NCI-H2081 treated with DMSO at 0.1 percent for 48 hours (cell line): ENCODE results near the gene TRIL.

Experiments used
- DNase-seq: peaks from one replicate; lab custom pipeline; 2025; lab: John Stamatoyannopoulos, UW

The TRIL gene

GRCh38 chr7:28958235-28958979, at the start of gene TRIL:
Gene TRIL, minus strand, starts transcription at chr7:28958330. Its CDS starts 284 bp downstream, at chr7:28958046.
- DNase-seq = no peak

- DNase-seq = no peak
Measured at GRCh38 chr7:29007127-29007526, 49.0 kb upstream of the TRIL start.

- no peak for DNase-seq
Measured at GRCh38 chr7:29005829-29006228, 47.7 kb upstream of the TRIL start.

- DNase-seq = no peak
Measured at GRCh38 chr7:29005406-29005805, 47.3 kb upstream of the TRIL start.

GRCh38 chr7:29003703-29004102, 45.6 kb upstream of the TRIL start:
- no peak for DNase-seq

- no peak for DNase-seq
Measured at GRCh38 chr7:29000717-29001076, 42.6 kb upstream of the TRIL start.

GRCh38 chr7:28999895-29000716, 42.0 kb upstream of the TRIL start:
- DNase-seq = no peak

GRCh38 chr7:28999427-28999826, 41.3 kb upstream of the TRIL start:
- no peak for DNase-seq

- DNase-seq = no peak
Measured at GRCh38 chr7:28998105-28998504, 40.0 kb upstream of the TRIL start.

- no peak for DNase-seq
Measured at GRCh38 chr7:28996836-28997235, 38.7 kb upstream of the TRIL start.

GRCh38 chr7:28993371-28993770, 35.2 kb upstream of the TRIL start:
- DNase-seq = no peak

GRCh38 chr7:28992798-28993197, 34.7 kb upstream of the TRIL start:
- DNase-seq = no peak

- DNase-seq = no peak
Measured at GRCh38 chr7:28990200-28990960, 32.2 kb upstream of the TRIL start.

- DNase-seq = no peak
Measured at GRCh38 chr7:28989211-28989980, 31.3 kb upstream of the TRIL start.

GRCh38 chr7:28988810-28989209, 30.7 kb upstream of the TRIL start:
- no peak for DNase-seq

GRCh38 chr7:28988091-28988490, 30.0 kb upstream of the TRIL start:
- no peak for DNase-seq

- no peak for DNase-seq
Measured at GRCh38 chr7:28986765-28987110, 28.6 kb upstream of the TRIL start.

- DNase-seq = no peak
Measured at GRCh38 chr7:28986028-28986764, 28.1 kb upstream of the TRIL start.

GRCh38 chr7:28984631-28985030, 26.5 kb upstream of the TRIL start:
- DNase-seq = no peak

- no peak for DNase-seq
Measured at GRCh38 chr7:28984217-28984616, 26.1 kb upstream of the TRIL start.
